ENCODE data around the gene CAMK2N2. TPM values are rescaled to one million over a fixed set of nuclear protein-coding genes. Genes with fewer than 3 reads are reported as not detected.

Gene CAMK2N2
- total and polyA plus RNA-seq, 4 donors: 0.26 to 0.36 TPM; not detected in 2

DNA sequence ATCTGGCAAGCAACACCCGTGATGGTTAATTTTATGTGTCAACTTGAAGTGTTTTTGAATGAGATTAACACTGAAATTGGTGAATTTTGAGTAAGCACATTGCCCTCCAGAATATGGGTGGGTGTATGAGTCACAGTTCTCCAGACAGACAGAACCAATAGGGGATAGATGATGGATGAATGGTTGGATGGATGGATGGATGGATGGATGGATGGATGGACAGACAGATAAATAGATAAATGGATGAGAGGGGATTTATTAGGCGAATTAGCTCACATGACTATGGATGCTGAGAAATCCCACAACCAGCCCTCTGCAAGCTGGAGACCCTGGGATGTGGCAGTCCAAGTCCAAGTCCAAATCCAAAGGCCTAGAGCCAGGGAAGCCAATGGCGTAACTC is 37.4 kb downstream of the CAMK2N2 start:
- Histone ChIP-seq H3K4me1 (ENCODE audit: control insufficient read depth in 1 of 2, insufficient read depth in 2 of 2, low read length in 2 of 2) (no peaks in the 10 kb centered on the region), H3K27ac (ENCODE audit: low read depth in 1 of 2, low read length in 2 of 2) (no peak overlapping the region), H3K27me3 (ENCODE audit: control insufficient read depth in 1 of 2, insufficient read depth in 2 of 2, low read length in 1 of 2) (no peaks in the 10 kb centered on the region), H3K9me3 (ENCODE audit: control insufficient read depth, low read length) (no peaks in the 10 kb centered on the region), H3K4me3 (ENCODE audit: low read length in 2 of 2) (no peak overlapping the region), H3K36me3 (ENCODE audit: control insufficient read depth in 1 of 2, insufficient read depth in 2 of 2, low read length in 1 of 2) (no peaks in the 10 kb centered on the region)
- intact Hi-C loops (cut with DNase I): no loop called here
- no peak for ATAC-seq (ENCODE audit: low FRiP score)
- 63 to 68% methylated on average over 3 of the region's 3 CpGs for WGBS, 2 donors
- DNase-seq: no peak

DNA sequence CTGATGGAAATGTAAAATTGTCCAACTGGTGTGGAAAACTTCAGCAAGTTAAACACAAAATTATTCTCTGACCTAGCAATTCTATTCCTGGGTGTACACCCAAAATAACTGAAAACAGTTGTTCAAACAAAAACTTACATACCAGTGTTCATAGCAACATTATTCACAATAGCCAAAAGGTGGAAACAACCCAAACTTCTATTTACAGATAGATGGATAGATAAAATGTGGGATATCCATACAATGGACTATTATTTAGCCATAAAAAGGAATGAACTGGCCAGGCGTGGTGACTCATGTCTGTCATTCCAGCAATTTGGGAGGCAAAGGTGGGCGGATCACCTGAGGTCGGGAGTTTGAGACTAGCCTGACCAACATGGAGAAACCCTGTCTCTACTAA is 38.8 kb downstream of the CAMK2N2 start:
- no peak overlapping the region for H3K4me3 ChIP-seq (ENCODE audit: low read length in 2 of 2)
- H3K9me3 ChIP-seq (ENCODE audit: control insufficient read depth, low read length): no peaks in the 10 kb centered on the region
- no peak for ATAC-seq (ENCODE audit: low FRiP score)
- H3K27ac ChIP-seq (ENCODE audit: low read depth in 1 of 2, low read length in 2 of 2): no peak overlapping the region
- H3K4me1 ChIP-seq (ENCODE audit: control insufficient read depth in 1 of 2, insufficient read depth in 2 of 2, low read length in 2 of 2): no peaks in the 10 kb centered on the region
- no peaks in the 10 kb centered on the region for H3K36me3 ChIP-seq (ENCODE audit: control insufficient read depth in 1 of 2, insufficient read depth in 2 of 2, low read length in 1 of 2)
- no peak for DNase-seq
- intact Hi-C loops (cut with DNase I): no loop called here
- H3K27me3 ChIP-seq (ENCODE audit: control insufficient read depth in 1 of 2, insufficient read depth in 2 of 2, low read length in 1 of 2): no peaks in the 10 kb centered on the region
- WGBS, 2 donors: 78 to 79% methylated on average over 3 of the region's 3 CpGs

DNA sequence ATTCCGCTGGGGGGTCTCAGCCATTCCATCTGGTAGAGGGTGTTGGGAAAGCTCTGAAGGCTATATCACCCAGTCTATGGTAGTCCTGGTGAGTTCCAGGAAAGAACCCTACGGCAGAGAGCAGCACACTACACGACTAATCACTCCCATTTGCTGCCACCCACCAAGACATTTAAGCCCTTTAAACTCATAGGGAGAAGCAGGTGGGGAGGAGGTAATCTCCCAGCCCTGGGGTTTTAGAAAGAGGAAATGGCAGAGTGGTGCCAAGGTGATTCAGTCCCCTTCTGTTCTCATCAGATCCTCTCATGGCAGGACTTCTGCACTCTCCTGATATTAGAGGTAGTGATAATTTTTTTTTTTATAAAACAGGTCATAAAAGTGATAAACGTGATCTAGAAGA is 42.5 kb downstream of the CAMK2N2 start:
- H3K36me3 ChIP-seq (ENCODE audit: control insufficient read depth in 1 of 2, insufficient read depth in 2 of 2, low read length in 1 of 2): no peaks in the 10 kb centered on the region
- no peaks in the 10 kb centered on the region for H3K9me3 ChIP-seq (ENCODE audit: control insufficient read depth, low read length)
- no peaks in the 10 kb centered on the region for H3K27me3 ChIP-seq (ENCODE audit: control insufficient read depth in 1 of 2, insufficient read depth in 2 of 2, low read length in 1 of 2)
- DNase-seq (no peak), ATAC-seq (ENCODE audit: low FRiP score) (no peak)
- no peak overlapping the region for H3K27ac ChIP-seq (ENCODE audit: low read depth in 1 of 2, low read length in 2 of 2)
- intact Hi-C loops (cut with DNase I): no loop called here
- no peak overlapping the region for H3K4me3 ChIP-seq (ENCODE audit: low read length in 2 of 2)
- 49 to 55% methylated on average over 4 of the region's 4 CpGs for WGBS, 2 donors
- no peaks in the 10 kb centered on the region for H3K4me1 ChIP-seq (ENCODE audit: control insufficient read depth in 1 of 2, insufficient read depth in 2 of 2, low read length in 2 of 2)

DNA sequence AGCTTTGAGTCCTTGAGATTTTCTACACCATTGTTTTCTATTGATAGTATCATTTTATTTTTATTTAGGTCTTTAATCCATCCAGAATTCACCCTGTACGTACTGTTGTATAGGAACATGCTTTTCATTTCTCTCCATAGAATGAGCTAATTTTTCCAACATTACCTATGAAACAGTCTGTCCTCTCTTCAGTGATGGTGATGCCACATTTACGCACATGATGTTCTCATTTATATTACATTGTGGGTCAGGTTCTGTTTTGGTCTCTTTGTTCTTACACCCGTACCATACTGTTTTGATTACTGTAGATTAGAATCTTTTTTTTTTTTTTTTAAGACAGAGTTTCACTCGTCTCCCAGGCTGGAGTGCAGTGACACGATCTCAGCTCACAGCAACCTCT is 49.6 kb downstream of the CAMK2N2 start:
- H3K9me3 ChIP-seq (ENCODE audit: control insufficient read depth, low read length): no peaks in the 10 kb centered on the region
- no peaks in the 10 kb centered on the region for H3K4me1 ChIP-seq (ENCODE audit: control insufficient read depth in 1 of 2, insufficient read depth in 2 of 2, low read length in 2 of 2)
- no peaks in the 10 kb centered on the region for H3K36me3 ChIP-seq (ENCODE audit: control insufficient read depth in 1 of 2, insufficient read depth in 2 of 2, low read length in 1 of 2)
- ATAC-seq (ENCODE audit: low FRiP score) (no peak), DNase-seq (no peak)
- 64 to 66% methylated on average over 5 of the region's 5 CpGs for WGBS, 2 donors
- H3K27me3 ChIP-seq (ENCODE audit: control insufficient read depth in 1 of 2, insufficient read depth in 2 of 2, low read length in 1 of 2): peaks cover 0 to under 1% of the 10 kb centered on the region in 2 donors
- H3K4me3 ChIP-seq (ENCODE audit: low read length in 2 of 2): no peak overlapping the region
- intact Hi-C loops (cut with DNase I): no loop called here
- H3K27ac ChIP-seq (ENCODE audit: low read depth in 1 of 2, low read length in 2 of 2): no peak overlapping the region

DNA sequence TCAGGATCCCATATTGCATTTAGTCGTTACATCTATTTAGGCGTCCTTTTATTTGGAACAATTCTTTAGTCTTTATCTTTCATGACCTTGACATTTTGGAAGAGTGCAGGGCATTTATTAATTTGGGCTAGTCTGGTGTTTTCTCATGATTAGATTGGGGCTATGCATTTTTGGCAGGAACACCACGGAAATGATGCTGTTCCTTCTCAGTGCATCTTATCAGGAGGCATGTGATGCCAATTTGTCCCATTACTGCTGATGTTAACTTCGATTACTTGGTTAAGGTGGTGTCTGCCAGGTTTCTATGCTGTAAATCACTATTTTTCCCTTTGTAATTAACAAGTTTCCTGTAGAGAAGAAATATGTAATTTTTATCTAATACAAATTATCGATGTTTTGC is 50.1 kb downstream of the CAMK2N2 start:
- no peak overlapping the region for H3K4me3 ChIP-seq (ENCODE audit: low read length in 2 of 2)
- H3K27me3 ChIP-seq (ENCODE audit: control insufficient read depth in 1 of 2, insufficient read depth in 2 of 2, low read length in 1 of 2): peaks cover 0 to 2% of the 10 kb centered on the region in 2 donors
- no peak for ATAC-seq (ENCODE audit: low FRiP score)
- WGBS, 2 donors: 53 to 54% methylated on average over 5 of the region's 5 CpGs
- H3K27ac ChIP-seq (ENCODE audit: low read depth in 1 of 2, low read length in 2 of 2): no peak overlapping the region
- H3K36me3 ChIP-seq (ENCODE audit: control insufficient read depth in 1 of 2, insufficient read depth in 2 of 2, low read length in 1 of 2): no peaks in the 10 kb centered on the region
- DNase-seq: no peak
- intact Hi-C loops (cut with DNase I): no loop called here
- H3K9me3 ChIP-seq (ENCODE audit: control insufficient read depth, low read length): no peaks in the 10 kb centered on the region
- H3K4me1 ChIP-seq (ENCODE audit: control insufficient read depth in 1 of 2, insufficient read depth in 2 of 2, low read length in 2 of 2): no peaks in the 10 kb centered on the region

Small RNA genes within 50 kb of the gene (microRNA-seq; reads per million reads assigned to microRNA genes)
- 0 to 3.0 reads per million in 2 donors for gene MIR1224

Other genes starting within 250 kb of the CAMK2N2 start
- gene ABCC5, start 243.7 kb downstream of the CAMK2N2 start, total RNA-seq: 10 to 100 TPM; 18.9 to 49.6 TPM
- 10 to 100 TPM; 13.0 to 33.8 TPM for gene ABCC5, start 243.7 kb downstream of the CAMK2N2 start, polyA plus RNA-seq
- not detected for gene HTR3D, start 229.8 kb downstream of the CAMK2N2 start, total RNA-seq
- gene HTR3D, start 229.8 kb downstream of the CAMK2N2 start, polyA plus RNA-seq: not detected
- gene HTR3C, start 208.5 kb downstream of the CAMK2N2 start, total RNA-seq: not detected
- gene HTR3C, start 208.5 kb downstream of the CAMK2N2 start, polyA plus RNA-seq: not detected
- not detected for gene HTR3E, start 164.5 kb downstream of the CAMK2N2 start, total RNA-seq
- not detected for gene HTR3E, start 164.5 kb downstream of the CAMK2N2 start, polyA plus RNA-seq
- 10 to 100 TPM; 32.2 to 32.9 TPM for gene EIF2B5, start 126.2 kb downstream of the CAMK2N2 start, total RNA-seq
- gene EIF2B5, start 126.2 kb downstream of the CAMK2N2 start, polyA plus RNA-seq: 10 to 100 TPM; 24.3 to 53.1 TPM
- gene DVL3, start 106.2 kb downstream of the CAMK2N2 start, total RNA-seq: 10 to 100 TPM; 66.7 to 77.1 TPM
- gene DVL3, start 106.2 kb downstream of the CAMK2N2 start, polyA plus RNA-seq: 10 to 100 TPM; 13.5 to 55.6 TPM
- gene AP2M1, start 86.7 kb downstream of the CAMK2N2 start, total RNA-seq: 100 to 1,000 TPM; 249 to 250 TPM
- 100 to 1,000 TPM; 234 to 237 TPM for gene AP2M1, start 86.7 kb downstream of the CAMK2N2 start, polyA plus RNA-seq
- gene ABCF3, start 75.4 kb downstream of the CAMK2N2 start, total RNA-seq: 10 to 100 TPM; 44.1 to 57.1 TPM
- gene ABCF3, start 75.4 kb downstream of the CAMK2N2 start, polyA plus RNA-seq: 10 to 100 TPM; 30.1 to 75.6 TPM
- gene VWA5B2, start 32.0 kb downstream of the CAMK2N2 start, total RNA-seq: not detected
- under 1 TPM in 1 of 2 donors, not detected in 1; 0.10 TPM for gene VWA5B2, start 32.0 kb downstream of the CAMK2N2 start, polyA plus RNA-seq
- gene ALG3, start 12.6 kb downstream of the CAMK2N2 start, total RNA-seq: 10 to 100 TPM; 19.4 to 23.9 TPM
- 10 to 100 TPM; 12.5 to 30.7 TPM for gene ALG3, start 12.6 kb downstream of the CAMK2N2 start, polyA plus RNA-seq
- gene EEF1AKMT4, start 11.9 kb downstream of the CAMK2N2 start, total RNA-seq: 1 to 10 TPM; 1.5 to 1.8 TPM
- 1 to 10 TPM in 1 of 2 donors, under 1 TPM in 1; 0.41 to 3.0 TPM for gene EEF1AKMT4, start 11.9 kb downstream of the CAMK2N2 start, polyA plus RNA-seq
- gene ECE2, start 14.5 kb upstream of the CAMK2N2 start, total RNA-seq: not detected
- gene ECE2, start 14.5 kb upstream of the CAMK2N2 start, polyA plus RNA-seq: not detected
- gene PSMD2, start 37.7 kb upstream of the CAMK2N2 start, total RNA-seq: 100 to 1,000 TPM; 139 to 143 TPM
- 100 to 1,000 TPM; 116 to 139 TPM for gene PSMD2, start 37.7 kb upstream of the CAMK2N2 start, polyA plus RNA-seq
- gene EIF4G1, start 53.1 kb upstream of the CAMK2N2 start, total RNA-seq: 100 to 1,000 TPM; 234 to 285 TPM
- gene EIF4G1, start 53.1 kb upstream of the CAMK2N2 start, polyA plus RNA-seq: 100 to 1,000 TPM in 1 of 2 donors, 10 to 100 TPM in 1; 72.8 to 140 TPM
- gene FAM131A, start 76.0 kb upstream of the CAMK2N2 start, total RNA-seq: 10 to 100 TPM; 28.2 to 40.6 TPM
- 10 to 100 TPM; 10.6 to 27.1 TPM for gene FAM131A, start 76.0 kb upstream of the CAMK2N2 start, polyA plus RNA-seq
- gene CLCN2, start 100.1 kb upstream of the CAMK2N2 start, total RNA-seq: 1 to 10 TPM; 4.1 to 6.5 TPM
- gene CLCN2, start 100.1 kb upstream of the CAMK2N2 start, polyA plus RNA-seq: 10 to 100 TPM in 1 of 2 donors, 1 to 10 TPM in 1; 4.3 to 14.5 TPM
- gene POLR2H, start 100.2 kb upstream of the CAMK2N2 start, total RNA-seq: 10 to 100 TPM; 43.9 to 59.3 TPM
- 100 to 1,000 TPM in 1 of 2 donors, 10 to 100 TPM in 1; 55.3 to 151 TPM for gene POLR2H, start 100.2 kb upstream of the CAMK2N2 start, polyA plus RNA-seq
- 1 to 10 TPM in 1 of 2 donors, under 1 TPM in 1; 0.65 to 1.2 TPM for gene THPO, start 116.7 kb upstream of the CAMK2N2 start, total RNA-seq
- under 1 TPM; 0.15 to 0.75 TPM for gene THPO, start 116.7 kb upstream of the CAMK2N2 start, polyA plus RNA-seq
- 10 to 100 TPM; 12.0 to 46.5 TPM for gene CHRD, start 118.5 kb upstream of the CAMK2N2 start, total RNA-seq
- gene CHRD, start 118.5 kb upstream of the CAMK2N2 start, polyA plus RNA-seq: 10 to 100 TPM in 1 of 2 donors, under 1 TPM in 1; 0.38 to 11.9 TPM

Data from aorta (tissue), 5 donors.